HG02938 (cell line): ENCODE data around the gene KCTD5.
A peak's percentile ranks its signal among the peaks of the same experiment; 100 is the strongest.

ENCODE experiments used
- ATAC-seq: cut with Tn5 transposase; IDR thresholded peaks from one replicate; pipeline ENCODE4 v1.9.1; 2021; ENCODE audit warnings: mild to moderate bottlenecking, moderate library complexity; ENCODE audit not compliant: unreplicated experiment

Gene KCTD5

GRCh38 chr16:2748757-2749455 lies 66.6 kb downstream of the KCTD5 start:
- no peak for ATAC-seq

- no peak for ATAC-seq
Observed at GRCh38 chr16:2749476-2749875, 67.2 kb downstream of the KCTD5 start.

GRCh38 chr16:2749936-2750335 lies 67.6 kb downstream of the KCTD5 start:
- ATAC-seq: no peak

- no peak for ATAC-seq
Observed at GRCh38 chr16:2751577-2752034, 69.3 kb downstream of the KCTD5 start.

GRCh38 chr16:2752035-2752849 lies 69.9 kb downstream of the KCTD5 start, which contains the start of gene SRRM2:
TSS of gene SRRM2 (plus strand) at chr16:2752638. CDS start at chr16:2756365, 3,727 bp downstream.
- ATAC-seq: peak; percentile 68

GRCh38 chr16:2752850-2753732 lies 70.8 kb downstream of the KCTD5 start:
- peak; percentile 32 for ATAC-seq

GRCh38 chr16:2753733-2754020 lies 71.4 kb downstream of the KCTD5 start:
- ATAC-seq: no peak

- no peak for ATAC-seq
Observed at GRCh38 chr16:2755158-2755557, 72.8 kb downstream of the KCTD5 start.

- ATAC-seq: no peak
Observed at GRCh38 chr16:2756288-2757015, 74.1 kb downstream of the KCTD5 start.

GRCh38 chr16:2757344-2757743 lies 75.0 kb downstream of the KCTD5 start:
- no peak for ATAC-seq
